ENCODE results near the gene VPS37B. TPM values are rescaled to one million over a fixed set of nuclear protein-coding genes. Genes with fewer than 3 reads are reported as not detected.

VPS37B gene
- total and polyA plus RNA-seq, 12 donors, result 16.4 to 33.2 (median 19.8) TPM

DNA sequence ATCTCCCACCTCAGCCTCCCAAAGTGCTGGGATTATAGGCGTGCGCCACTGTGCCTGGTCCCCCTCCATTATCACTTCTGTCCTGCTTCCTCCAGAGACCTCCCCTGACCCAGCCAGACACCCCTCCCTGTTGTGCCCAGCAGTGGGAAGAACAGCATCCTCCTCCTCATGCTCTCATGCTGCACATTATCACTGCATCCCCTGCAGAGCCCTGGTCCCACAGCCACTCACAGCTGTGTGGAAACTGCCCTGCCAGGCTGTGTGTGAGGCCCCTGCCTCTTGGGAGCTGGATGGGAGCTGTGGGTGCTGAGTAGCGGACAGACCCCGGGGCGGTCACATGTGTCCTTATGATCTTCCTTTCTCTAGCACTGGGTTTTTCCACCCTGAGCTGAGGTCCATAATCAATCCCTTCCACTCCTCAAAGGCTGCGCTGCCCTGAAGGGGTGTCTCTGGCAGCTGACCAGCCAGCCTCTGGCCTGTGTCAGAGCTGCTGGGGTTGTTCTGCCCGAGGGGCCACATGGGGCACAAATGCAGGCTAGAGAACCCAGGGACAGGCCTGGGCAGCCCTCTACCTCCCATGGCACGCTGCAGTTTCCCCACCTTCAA, 51.5 kb downstream of the VPS37B start:
- DNase-seq, result no peak
- Histone ChIP-seq H3K4me1 (peaks cover 10 to 57% (median 39%) of the 10 kb centered on the region in 9 donors), H3K27ac (no peak overlapping the region), H3K4me3 (no peak overlapping the region), H3K9me3 (no peaks in the 10 kb centered on the region), H3K27me3 (no peaks in the 10 kb centered on the region), H3K36me3 (peaks cover 0 to 13% (median 0%) of the 10 kb centered on the region in 9 donors)
- TF ChIP-seq, protein P1, sequence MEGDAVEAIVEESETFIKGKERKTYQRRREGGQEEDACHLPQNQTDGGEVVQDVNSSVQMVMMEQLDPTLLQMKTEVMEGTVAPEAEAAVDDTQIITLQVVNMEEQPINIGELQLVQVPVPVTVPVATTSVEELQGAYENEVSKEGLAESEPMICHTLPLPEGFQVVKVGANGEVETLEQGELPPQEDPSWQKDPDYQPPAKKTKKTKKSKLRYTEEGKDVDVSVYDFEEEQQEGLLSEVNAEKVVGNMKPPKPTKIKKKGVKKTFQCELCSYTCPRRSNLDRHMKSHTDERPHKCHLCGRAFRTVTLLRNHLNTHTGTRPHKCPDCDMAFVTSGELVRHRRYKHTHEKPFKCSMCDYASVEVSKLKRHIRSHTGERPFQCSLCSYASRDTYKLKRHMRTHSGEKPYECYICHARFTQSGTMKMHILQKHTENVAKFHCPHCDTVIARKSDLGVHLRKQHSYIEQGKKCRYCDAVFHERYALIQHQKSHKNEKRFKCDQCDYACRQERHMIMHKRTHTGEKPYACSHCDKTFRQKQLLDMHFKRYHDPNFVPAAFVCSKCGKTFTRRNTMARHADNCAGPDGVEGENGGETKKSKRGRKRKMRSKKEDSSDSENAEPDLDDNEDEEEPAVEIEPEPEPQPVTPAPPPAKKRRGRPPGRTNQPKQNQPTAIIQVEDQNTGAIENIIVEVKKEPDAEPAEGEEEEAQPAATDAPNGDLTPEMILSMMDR (IDR thresholded peaks at IDR 0.05), result no peak
- intact Hi-C loops (cut with DNase I), result loop anchor here in 1 of 10 donors (10.0 kb wide), 1 partner anchor 50 kb away; no protein-coding TSS in a partner anchor
- ATAC-seq, result no peak
- 87 to 89% methylated on average over 8 of the region's 8 CpGs for WGBS, 2 donors

DNA sequence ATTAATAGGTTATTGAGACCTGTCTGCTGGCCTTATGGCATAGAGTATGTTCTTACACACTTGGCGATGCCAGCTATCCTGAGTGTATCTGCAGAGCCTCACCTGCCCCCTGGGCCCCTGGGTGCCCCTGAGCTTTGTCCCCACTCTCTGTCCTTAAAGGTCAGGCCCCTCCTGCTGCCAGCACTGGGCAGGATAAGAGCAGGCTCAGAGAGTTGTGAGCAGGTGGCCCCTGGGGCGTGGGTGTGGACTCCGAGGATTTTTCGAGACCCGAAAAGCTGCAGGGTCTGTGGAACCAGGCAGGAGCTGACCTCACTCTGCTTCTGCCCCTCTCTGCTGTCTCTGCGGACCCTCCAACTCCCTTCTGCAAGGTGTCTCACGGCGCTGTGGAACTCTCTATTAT, 52.5 kb downstream of the VPS37B start:
- ATAC-seq (no peak), DNase-seq (no peak)
- Histone ChIP-seq H3K9me3 (peaks cover 0 to 4% (median 0%) of the 10 kb centered on the region in 11 donors), H3K36me3 (peaks cover 0 to 4% (median 0%) of the 10 kb centered on the region in 9 donors), H3K4me1 (peaks cover 6 to 50% (median 33%) of the 10 kb centered on the region in 9 donors), H3K27ac (peak overlapping the region in 6 of 10 donors; percentile 86 to 98 (median 90)), H3K27me3 (no peaks in the 10 kb centered on the region), H3K4me3 (no peak overlapping the region)
- WGBS, 2 donors, result 89 to 95% methylated on average over 8 of the region's 8 CpGs
- intact Hi-C loops (cut with DNase I), result loop anchor here in 1 of 10 donors (10.0 kb wide), 1 partner anchor 49 kb away; no protein-coding TSS in a partner anchor
- TF ChIP-seq, protein P1 (IDR thresholded peaks at IDR 0.05), result no peak

DNA sequence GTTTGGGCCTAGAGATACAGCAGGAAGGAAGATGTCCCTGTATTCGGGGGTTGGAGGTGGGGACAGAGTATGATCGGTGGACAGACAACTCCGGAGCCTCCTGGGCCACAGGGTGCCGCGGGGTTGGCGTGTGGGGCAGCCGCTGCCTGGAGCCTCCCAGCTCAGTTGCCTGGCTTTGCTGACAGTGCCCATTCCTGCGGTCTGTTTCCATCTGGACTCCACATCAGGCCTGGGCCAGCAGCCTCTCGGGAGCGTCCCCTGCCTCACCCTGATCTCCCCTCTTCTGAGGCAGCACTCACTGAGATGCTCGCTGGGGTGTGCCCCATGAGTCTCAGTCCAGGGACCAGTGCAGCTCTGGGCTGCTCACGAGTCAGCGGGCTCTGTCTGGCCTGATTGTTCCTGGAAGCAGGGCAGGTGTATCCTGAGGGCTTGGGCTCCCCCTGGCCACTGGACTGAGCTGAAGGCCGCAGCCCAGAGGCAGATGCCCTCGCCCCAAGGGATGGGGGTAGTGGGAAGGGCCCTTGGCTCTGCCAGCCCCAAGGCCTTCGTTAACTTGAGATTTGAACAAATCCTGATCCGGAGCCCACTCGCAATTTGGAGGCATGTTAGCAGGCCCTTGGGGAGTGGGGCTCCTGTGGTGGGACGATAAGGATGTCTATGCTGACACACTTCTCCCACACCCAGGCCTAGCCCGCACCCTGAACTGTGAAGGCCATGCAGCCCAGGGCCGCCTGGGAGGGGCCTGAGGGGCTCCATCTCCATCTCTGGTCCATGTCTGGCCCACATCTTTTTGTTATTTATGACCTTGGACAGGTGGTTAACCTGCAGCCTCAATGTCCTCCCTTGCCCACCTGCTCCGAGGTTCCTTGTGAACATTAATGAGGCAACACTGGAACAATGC, 53.2 kb downstream of the VPS37B start:
- DNase-seq (no peak), ATAC-seq (peak in 6 of 8 donors; percentile 4 to 34 (median 19))
- Histone ChIP-seq H3K27ac (peak overlapping the region; percentile 77 to 98 (median 88)), H3K4me1 (peaks cover 6 to 54% (median 38%) of the 10 kb centered on the region in 9 donors), H3K4me3 (no peak overlapping the region), H3K36me3 (no peaks in the 10 kb centered on the region), H3K27me3 (no peaks in the 10 kb centered on the region), H3K9me3 (peaks cover 0 to 4% (median 0%) of the 10 kb centered on the region in 11 donors)
- WGBS, 2 donors, result 77 to 80% methylated on average over 22 of the region's 22 CpGs
- TF ChIP-seq, protein P1 (IDR thresholded peaks at IDR 0.05), result no peak
- intact Hi-C loops (cut with DNase I), result loop anchor here in 1 of 10 donors (10.0 kb wide), 1 partner anchor 48 kb away; no protein-coding TSS in a partner anchor

Data from heart right ventricle (tissue), 16 donors.